ENCODE data around the gene SMIM45.

Gene SMIM45

DNA sequence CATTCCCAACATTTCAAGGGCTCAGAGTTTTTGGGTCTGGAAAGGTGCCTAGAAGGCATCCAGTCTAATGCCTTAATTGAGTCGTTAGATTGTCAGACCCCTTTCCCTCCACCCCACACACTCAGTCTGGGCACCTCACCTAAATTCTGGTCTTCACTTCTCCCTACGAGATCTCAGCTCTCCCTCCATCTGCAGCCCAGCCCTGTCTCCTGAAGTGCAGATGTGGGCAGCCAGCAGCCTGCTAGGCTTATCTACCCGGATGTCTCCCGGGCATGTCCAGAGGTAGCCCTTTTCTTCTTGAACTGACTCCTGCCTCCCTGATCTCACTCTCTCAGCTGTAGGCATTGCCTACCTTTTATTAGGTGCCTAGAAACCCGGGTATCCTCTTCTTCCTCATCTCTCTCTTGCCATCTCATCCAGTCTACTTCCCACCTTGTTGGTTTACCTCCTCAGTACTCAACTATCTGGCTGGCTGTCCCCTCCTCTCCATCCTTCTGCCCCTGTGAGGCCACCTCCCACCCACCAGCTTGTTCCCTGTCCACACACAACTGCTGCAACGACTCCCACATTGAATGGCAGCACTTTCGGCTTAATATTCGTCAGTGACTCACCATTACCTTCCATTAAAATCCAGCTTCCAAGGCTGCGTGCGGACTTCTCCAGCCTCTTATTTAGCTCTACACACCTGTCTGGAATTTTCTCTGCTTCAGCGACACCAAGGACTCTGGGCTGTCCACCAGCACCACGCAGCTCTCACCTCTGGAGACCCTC is 23.5 kb downstream of the SMIM45 start:
- ATAC-seq (no peak; the same call in 2 of the 3 replicates), FAIRE-seq (no peak), DNase-seq (ENCODE audit: low read depth, low spot score) (no peak)
- intact Hi-C loops (cut with micrococcal nuclease; ENCODE audit: unreplicated experiment), result no loop called here
- no peaks in the 10 kb centered on the region for H3K9me3 ChIP-seq (replicated peaks; ENCODE audit: control insufficient read depth, insufficient read depth, low read length)
- in situ Hi-C loops (cut with MboI), result no loop called here
- H4K20me1 ChIP-seq (ENCODE audit: control insufficient read depth, insufficient read depth), result no peaks in the 10 kb centered on the region
- WGBS (ENCODE audit: insufficient coverage, insufficient replicate concordance, low lambda C conversion rate, missing lambda C conversion rate), result 66% methylated on average over 12 of the region's 12 CpGs
- RAD21 ChIA-PET (ENCODE audit: unreplicated experiment), result no interaction called here
- H3K36me3 ChIP-seq (ENCODE audit: control insufficient read depth in 2 of 2, insufficient read depth in 2 of 2, low read length in 1 of 2), result no peaks in the 10 kb centered on the region
- H3K4me3 ChIP-seq, result no peak overlapping the region
- POLR2A ChIA-PET, result interaction anchor here (0.6 kb wide), 1 partner anchor 72 kb away, joined by 3 read pairs; no protein-coding TSS in a partner anchor
- no peak overlapping the region for H3K27ac ChIP-seq (ENCODE audit: control insufficient read depth, insufficient read depth)
- H3K27me3 ChIP-seq (replicated peaks in 1 of 2; ENCODE audit: control insufficient read depth in 2 of 2, insufficient read depth in 2 of 2, low read length in 1 of 2), result peaks cover 5 to 12% of the 10 kb centered on the region in 2 experiments
- peaks cover 7% of the 10 kb centered on the region for H3K4me1 ChIP-seq (ENCODE audit: control insufficient read depth, insufficient read depth, low read length)
- no peaks in the 10 kb centered on the region for H3K79me2 ChIP-seq (ENCODE audit: control insufficient read depth, insufficient read depth, low read length)
- SMC1A ChIA-PET (ENCODE audit: uncharacterized antibody, unreplicated experiment), result interaction anchor here (0.8 to 0.9 kb wide), 2 partner anchors 50 to 116 kb away, joined by 3 read pairs; no protein-coding TSS in a partner anchor
- TF ChIP-seq, protein P1, sequence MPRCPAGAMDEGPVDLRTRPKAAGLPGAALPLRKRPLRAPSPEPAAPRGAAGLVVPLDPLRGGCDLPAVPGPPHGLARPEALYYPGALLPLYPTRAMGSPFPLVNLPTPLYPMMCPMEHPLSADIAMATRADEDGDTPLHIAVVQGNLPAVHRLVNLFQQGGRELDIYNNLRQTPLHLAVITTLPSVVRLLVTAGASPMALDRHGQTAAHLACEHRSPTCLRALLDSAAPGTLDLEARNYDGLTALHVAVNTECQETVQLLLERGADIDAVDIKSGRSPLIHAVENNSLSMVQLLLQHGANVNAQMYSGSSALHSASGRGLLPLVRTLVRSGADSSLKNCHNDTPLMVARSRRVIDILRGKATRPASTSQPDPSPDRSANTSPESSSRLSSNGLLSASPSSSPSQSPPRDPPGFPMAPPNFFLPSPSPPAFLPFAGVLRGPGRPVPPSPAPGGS (IDR thresholded peaks at IDR 0.05; ENCODE audit: borderline replicate concordance, insufficient read depth, low read depth, low read length, poor library complexity, severe bottlenecking), result no peak
- no peak for TF ChIP-seq EED (IDR thresholded peaks at IDR 0.05; ENCODE audit: low read depth)
- TF ChIP-seq, protein P2, sequence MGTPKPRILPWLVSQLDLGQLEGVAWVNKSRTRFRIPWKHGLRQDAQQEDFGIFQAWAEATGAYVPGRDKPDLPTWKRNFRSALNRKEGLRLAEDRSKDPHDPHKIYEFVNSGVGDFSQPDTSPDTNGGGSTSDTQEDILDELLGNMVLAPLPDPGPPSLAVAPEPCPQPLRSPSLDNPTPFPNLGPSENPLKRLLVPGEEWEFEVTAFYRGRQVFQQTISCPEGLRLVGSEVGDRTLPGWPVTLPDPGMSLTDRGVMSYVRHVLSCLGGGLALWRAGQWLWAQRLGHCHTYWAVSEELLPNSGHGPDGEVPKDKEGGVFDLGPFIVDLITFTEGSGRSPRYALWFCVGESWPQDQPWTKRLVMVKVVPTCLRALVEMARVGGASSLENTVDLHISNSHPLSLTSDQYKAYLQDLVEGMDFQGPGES (IDR thresholded peaks at IDR 0.05), result no peak
- no peak for TF ChIP-seq JUND (IDR thresholded peaks at IDR 0.05; ENCODE audit: low read depth, low read length)
- TF ChIP-seq, protein P3, sequence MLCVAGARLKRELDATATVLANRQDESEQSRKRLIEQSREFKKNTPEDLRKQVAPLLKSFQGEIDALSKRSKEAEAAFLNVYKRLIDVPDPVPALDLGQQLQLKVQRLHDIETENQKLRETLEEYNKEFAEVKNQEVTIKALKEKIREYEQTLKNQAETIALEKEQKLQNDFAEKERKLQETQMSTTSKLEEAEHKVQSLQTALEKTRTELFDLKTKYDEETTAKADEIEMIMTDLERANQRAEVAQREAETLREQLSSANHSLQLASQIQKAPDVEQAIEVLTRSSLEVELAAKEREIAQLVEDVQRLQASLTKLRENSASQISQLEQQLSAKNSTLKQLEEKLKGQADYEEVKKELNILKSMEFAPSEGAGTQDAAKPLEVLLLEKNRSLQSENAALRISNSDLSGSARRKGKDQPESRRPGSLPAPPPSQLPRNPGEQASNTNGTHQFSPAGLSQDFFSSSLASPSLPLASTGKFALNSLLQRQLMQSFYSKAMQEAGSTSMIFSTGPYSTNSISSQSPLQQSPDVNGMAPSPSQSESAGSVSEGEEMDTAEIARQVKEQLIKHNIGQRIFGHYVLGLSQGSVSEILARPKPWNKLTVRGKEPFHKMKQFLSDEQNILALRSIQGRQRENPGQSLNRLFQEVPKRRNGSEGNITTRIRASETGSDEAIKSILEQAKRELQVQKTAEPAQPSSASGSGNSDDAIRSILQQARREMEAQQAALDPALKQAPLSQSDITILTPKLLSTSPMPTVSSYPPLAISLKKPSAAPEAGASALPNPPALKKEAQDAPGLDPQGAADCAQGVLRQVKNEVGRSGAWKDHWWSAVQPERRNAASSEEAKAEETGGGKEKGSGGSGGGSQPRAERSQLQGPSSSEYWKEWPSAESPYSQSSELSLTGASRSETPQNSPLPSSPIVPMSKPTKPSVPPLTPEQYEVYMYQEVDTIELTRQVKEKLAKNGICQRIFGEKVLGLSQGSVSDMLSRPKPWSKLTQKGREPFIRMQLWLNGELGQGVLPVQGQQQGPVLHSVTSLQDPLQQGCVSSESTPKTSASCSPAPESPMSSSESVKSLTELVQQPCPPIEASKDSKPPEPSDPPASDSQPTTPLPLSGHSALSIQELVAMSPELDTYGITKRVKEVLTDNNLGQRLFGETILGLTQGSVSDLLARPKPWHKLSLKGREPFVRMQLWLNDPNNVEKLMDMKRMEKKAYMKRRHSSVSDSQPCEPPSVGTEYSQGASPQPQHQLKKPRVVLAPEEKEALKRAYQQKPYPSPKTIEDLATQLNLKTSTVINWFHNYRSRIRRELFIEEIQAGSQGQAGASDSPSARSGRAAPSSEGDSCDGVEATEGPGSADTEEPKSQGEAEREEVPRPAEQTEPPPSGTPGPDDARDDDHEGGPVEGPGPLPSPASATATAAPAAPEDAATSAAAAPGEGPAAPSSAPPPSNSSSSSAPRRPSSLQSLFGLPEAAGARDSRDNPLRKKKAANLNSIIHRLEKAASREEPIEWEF (IDR thresholded peaks at IDR 0.05; ENCODE audit: insufficient replicate concordance, low read depth, low read length), result no peak
- TF ChIP-seq, protein P4, sequence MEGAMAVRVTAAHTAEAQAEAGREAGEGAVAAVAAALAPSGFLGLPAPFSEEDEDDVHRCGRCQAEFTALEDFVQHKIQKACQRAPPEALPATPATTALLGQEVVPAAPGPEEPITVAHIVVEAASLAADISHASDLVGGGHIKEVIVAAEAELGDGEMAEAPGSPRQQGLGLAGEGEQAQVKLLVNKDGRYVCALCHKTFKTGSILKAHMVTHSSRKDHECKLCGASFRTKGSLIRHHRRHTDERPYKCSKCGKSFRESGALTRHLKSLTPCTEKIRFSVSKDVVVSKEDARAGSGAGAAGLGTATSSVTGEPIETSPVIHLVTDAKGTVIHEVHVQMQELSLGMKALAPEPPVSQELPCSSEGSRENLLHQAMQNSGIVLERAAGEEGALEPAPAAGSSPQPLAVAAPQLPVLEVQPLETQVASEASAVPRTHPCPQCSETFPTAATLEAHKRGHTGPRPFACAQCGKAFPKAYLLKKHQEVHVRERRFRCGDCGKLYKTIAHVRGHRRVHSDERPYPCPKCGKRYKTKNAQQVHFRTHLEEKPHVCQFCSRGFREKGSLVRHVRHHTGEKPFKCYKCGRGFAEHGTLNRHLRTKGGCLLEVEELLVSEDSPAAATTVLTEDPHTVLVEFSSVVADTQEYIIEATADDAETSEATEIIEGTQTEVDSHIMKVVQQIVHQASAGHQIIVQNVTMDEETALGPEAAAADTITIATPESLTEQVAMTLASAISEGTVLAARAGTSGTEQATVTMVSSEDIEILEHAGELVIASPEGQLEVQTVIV (IDR thresholded peaks at IDR 0.05; ENCODE audit: borderline replicate concordance, partially characterized antibody), result no peak
- no peak for TF ChIP-seq ZNF217 (IDR thresholded peaks at IDR 0.05)
- no peak for TF ChIP-seq SRF (IDR thresholded peaks at IDR 0.05; ENCODE audit: low read depth in 2 of 2, low read length in 2 of 2)
- no peak for TF ChIP-seq JUNB (IDR thresholded peaks at IDR 0.05)
- TF ChIP-seq ZNF24 (IDR thresholded peaks at IDR 0.05), result no peak
- no TSS peak for BruUV-seq (replicated peaks)
- H3K9ac ChIP-seq (ENCODE audit: control insufficient read depth, insufficient read depth, low read length), result no peak overlapping the region
- no peak overlapping the region for H3K4me2 ChIP-seq (ENCODE audit: control insufficient read depth, insufficient read depth)
- CTCF ChIA-PET, result interaction anchor here (0.5 to 1.0 kb wide), 4 partner anchors 12 to 1117 kb away, joined by 3 to 5 read pairs (median 3); no protein-coding TSS in a partner anchor
- no peak overlapping the region for H2AFZ ChIP-seq (ENCODE audit: control insufficient read depth, low read depth, low read length)
